Prostate gland (tissue), 2 donors: ENCODE data around the gene SELE.

Experiments
- POLR2A ChIP-seq: fragments of 450-650 bp; IDR thresholded peaks from one replicate; pipeline ENCODE4 v1.6.1; 2016; ENCODE audit warnings: antibody characterized with exemption, mild to moderate bottlenecking
- POLR2AphosphoS5 ChIP-seq: sonication (generic); formaldehyde crosslinking; IDR thresholded peaks from one replicate; pipeline ENCODE4 v1.6.1; 2017; ENCODE audit warnings: antibody characterized with exemption
- TF ChIP-seq, protein P1 (sequence below), 4 experiments: fragments of 200-600 bp in 2 of 4; fragments of 450-650 bp in 2 of 4; sonication (generic) in 2 of 4; IDR thresholded peaks; 1 replicate in 3 of 4; 2 replicates in 1 of 4; pipeline ENCODE4 v1.5.1; 2016 to 2019; ENCODE audit warnings: antibody characterized with exemption in 4 of 4, mild to moderate bottlenecking in 2 of 4, moderate library complexity in 2 of 4

DNA sequence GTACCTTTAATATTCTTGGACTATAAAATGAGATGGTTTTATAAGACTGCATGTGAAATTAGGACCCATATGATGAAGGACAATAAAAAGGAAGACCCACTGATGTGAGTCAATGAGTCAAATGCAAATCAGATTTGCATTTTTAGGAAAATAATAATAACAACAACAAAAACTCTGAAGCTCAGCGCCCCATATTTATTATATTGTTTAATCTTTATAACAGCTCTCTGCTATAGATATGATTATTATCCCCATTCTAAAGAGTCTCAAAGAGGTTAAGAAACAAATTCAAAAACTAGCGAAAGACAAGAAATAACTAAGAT is 21.6 kb downstream of the SELE start:
- TF ChIP-seq, protein P1, sequence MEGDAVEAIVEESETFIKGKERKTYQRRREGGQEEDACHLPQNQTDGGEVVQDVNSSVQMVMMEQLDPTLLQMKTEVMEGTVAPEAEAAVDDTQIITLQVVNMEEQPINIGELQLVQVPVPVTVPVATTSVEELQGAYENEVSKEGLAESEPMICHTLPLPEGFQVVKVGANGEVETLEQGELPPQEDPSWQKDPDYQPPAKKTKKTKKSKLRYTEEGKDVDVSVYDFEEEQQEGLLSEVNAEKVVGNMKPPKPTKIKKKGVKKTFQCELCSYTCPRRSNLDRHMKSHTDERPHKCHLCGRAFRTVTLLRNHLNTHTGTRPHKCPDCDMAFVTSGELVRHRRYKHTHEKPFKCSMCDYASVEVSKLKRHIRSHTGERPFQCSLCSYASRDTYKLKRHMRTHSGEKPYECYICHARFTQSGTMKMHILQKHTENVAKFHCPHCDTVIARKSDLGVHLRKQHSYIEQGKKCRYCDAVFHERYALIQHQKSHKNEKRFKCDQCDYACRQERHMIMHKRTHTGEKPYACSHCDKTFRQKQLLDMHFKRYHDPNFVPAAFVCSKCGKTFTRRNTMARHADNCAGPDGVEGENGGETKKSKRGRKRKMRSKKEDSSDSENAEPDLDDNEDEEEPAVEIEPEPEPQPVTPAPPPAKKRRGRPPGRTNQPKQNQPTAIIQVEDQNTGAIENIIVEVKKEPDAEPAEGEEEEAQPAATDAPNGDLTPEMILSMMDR (IDR thresholded peaks at IDR 0.05) = no peak
- TF ChIP-seq POLR2AphosphoS5 = no peak
- TF ChIP-seq POLR2A = no peak
